ENCODE data around the gene SCYGR5.
"Not testable (repeated sequence)": the region's sequence is repeated elsewhere in the genome, so short reads cannot be mapped to it uniquely, and the experiment has no call there.

The SCYGR5 gene, protein sequence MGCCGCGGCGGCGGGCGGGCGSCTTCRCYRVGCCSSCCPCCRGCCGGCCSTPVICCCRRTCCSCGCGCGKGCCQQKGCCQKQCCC

GRCh38 chr2:227666631-227667170 lies at the start of gene SCYGR5:
TSS of gene SCYGR5 (plus strand) at chr2:227666804. CDS start at chr2:227666804, 0 bp downstream.
- DNase-seq = not testable (repeated sequence)

DNA sequence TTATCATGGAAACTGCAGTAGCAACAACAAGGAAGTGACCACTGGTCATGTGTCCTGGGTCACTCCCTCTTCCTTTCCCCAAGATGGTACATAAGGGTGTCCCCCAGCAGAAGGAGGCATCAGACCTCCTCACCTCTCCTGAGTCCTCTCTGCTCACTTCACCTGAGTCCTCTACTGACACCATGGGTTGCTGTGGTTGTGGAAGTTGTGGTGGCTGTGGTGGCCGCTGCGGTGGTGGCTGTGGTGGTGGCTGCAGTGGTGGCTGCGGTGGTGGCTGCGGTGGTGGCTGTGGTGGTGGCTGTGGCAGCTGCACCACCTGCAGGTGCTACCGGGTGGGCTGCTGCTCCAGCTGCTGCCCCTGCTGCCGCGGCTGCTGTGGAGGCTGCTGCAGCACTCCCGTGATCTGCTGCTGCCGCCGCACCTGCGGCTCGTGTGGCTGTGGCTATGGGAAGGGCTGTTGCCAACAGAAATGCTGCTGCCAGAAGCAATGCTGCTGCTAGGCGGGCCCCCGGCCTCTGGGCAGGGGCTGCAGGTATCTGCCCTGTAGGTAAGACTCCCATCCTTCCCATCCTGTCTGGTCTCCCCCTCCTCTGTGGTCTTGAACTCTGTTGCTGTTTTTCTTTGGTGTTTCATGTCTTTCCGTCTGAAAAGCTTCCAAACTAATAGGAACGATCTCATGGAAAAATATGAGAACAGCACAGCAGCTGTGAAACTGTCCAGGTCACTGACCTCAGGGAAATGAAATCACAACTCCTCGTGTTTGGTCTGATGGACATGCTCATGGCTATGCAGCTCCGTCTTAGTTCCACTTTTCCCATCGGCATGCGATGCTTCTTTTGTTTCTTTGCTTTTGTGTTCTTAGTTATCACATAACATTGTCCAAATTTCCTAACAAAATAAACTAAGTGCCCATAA lies 49.0 kb upstream of the SCYGR5 start, which contains the start of gene SCYGR4:
SCYGR4 (plus strand) TSS at position 183 of the 915 bp plus-strand sequence; CDS start at position 183, 0 bp downstream.
- no peak for DNase-seq

DNA sequence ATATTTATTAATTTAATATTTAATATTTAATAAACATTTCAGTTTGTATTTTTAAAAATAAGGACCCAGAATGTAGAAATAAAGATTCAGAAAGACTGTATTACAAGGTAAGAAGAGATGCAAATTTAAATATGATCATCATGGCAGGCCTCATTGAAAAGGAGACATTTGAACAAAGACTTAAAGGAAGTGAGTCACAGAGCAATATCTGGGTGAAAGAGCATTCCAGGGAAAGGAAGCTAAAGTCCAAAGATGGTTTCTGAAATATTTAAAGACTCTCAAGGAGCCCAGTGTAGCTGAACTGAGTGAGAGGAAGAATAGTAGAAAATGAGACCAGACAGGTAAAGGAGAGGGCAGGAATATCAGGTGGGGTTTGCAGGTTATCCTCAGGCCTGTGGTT lies 43.4 kb upstream of the SCYGR5 start:
- no peak for DNase-seq

DNA sequence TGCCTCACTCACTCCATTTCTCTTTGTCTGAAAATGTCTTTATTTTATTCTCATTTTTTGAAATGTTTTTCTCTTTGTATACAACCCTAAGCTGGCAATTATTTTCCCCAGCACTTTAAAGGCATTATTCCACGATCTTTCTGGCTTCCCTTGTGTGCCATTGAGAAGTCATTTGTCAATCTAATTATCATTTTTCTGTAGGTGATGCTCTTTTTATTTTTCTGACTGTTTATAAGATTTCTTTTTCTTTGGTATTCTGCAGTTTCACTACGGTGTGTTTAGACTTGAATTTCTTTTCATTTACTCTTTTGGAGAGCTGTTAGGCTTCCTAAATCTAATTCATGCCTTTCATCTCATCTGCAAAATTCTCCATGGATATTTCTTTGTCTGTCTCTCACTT lies 41.2 kb upstream of the SCYGR5 start:
- no peak for DNase-seq

GRCh38 chr2:227626580-227627151 lies 39.9 kb upstream of the SCYGR5 start:
- no peak for DNase-seq

DNA sequence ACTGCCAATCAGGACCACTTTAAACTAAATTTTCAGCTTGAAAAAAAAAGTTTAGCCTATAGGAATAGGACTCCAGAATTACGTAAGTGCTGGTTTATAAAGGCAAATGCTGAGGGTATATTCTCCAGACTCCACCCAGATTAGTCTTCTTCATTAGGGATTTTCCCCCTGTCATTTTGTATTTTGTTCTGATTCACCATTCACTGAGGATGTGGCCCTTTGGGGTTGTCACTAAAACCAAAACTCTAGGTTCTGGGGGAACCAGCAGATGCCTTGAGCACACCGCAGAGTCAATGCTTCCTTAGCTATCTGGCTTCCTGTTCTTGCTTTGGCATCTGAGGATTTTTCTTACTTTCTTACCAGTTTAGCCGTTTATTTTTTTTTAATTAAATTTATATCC lies 38.8 kb upstream of the SCYGR5 start:
- DNase-seq = no peak

GRCh38 chr2:227629435-227629834 lies 37.2 kb upstream of the SCYGR5 start:
- no peak for DNase-seq

DNA sequence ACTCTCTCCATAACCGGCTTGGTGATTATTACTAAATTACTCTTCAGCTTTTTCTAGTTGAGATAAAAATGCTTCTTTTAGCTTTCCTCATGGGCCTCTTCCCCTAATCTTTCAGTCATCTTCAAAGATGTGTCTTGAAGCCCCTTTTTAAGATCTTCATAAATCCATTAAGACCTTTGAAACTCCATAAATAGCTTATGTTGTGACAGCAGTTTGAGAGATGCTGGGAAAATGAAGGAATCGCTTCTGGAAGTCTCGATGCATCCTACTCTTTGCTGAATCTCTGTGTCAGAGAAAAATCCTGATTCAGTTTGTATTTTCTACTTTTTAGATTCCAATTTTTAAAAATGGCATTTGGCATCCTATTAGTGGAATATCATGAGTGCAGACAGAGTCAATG lies 36.3 kb upstream of the SCYGR5 start:
- DNase-seq = no peak

DNA sequence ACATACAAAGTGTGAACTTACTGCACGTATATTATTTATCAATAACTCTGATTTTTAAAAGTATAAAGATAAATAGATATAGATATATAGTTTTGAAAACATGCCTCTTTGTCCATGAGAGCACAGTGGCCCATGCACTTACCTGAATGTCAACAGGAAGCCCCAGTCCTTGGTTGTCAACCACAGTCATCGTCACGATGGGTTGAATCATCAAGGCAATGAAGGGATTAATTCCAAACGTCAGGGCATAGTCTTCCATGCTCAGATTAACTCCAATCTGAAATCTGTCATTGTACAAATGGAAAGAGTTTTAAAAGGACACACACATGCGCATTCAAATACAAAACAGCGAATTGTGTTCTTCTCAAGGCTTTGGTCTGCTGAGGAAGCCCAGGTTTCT lies 33.8 kb upstream of the SCYGR5 start:
- DNase-seq = no peak

GRCh38 chr2:227634201-227634600 lies 32.4 kb upstream of the SCYGR5 start:
- no peak for DNase-seq

- no peak for DNase-seq
Measured at GRCh38 chr2:227642656-227643055, 23.9 kb upstream of the SCYGR5 start.

DNA sequence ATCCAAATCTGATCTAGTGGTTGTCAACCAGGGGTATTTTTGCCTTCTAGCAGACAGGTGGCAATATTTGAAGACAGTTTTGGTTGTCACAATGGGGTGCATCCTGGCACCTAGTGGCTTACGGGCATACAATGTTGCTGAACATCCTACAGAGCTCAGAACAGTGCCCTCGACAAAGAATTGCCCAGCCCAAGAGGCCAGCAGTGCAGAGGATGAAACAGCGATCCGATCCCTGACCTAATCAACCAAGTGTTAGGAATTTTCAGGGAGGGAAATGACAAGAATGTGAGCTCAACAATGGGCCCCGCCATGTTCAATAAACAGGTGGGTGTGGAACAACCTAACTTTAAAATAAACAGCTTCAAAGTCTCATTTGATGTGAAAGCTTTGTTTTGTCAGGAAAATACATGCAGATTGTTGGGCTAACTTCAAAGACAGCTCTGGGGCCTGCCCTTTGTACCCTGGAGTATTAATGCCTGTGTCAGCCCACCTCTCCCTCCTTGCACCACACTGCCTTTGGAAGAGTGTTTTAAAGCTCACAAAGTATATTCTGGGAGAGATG lies 22.5 kb upstream of the SCYGR5 start:
- DNase-seq = no peak

- no peak for DNase-seq
Measured at GRCh38 chr2:227653419-227653818, 13.2 kb upstream of the SCYGR5 start.

DNA sequence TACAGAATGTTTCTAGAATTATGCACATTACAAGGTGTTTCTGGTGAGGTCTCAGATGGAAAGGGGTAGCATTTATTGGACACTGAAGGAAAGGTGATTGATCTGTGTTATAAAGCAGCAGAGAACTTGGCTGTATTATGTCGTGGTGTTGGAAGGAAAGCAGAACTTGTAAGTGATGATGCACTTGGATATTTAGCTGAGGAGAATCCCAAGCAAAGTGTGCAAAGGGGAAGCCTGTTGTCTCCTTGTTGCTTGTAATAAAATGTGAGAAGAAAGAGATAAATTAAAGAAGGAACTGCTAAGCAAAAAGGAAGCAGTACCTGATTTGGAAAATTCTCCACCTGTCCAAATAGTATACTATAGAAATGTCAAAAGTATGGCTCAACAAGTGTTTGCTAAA lies 12.2 kb upstream of the SCYGR5 start:
- no peak for DNase-seq

- DNase-seq = no peak
Measured at GRCh38 chr2:227655454-227655853, 11.2 kb upstream of the SCYGR5 start.

- DNase-seq = no peak
Measured at GRCh38 chr2:227657199-227657845, 9.3 kb upstream of the SCYGR5 start.

GRCh38 chr2:227661025-227661649 lies 5.5 kb upstream of the SCYGR5 start:
- no peak for DNase-seq

DNA sequence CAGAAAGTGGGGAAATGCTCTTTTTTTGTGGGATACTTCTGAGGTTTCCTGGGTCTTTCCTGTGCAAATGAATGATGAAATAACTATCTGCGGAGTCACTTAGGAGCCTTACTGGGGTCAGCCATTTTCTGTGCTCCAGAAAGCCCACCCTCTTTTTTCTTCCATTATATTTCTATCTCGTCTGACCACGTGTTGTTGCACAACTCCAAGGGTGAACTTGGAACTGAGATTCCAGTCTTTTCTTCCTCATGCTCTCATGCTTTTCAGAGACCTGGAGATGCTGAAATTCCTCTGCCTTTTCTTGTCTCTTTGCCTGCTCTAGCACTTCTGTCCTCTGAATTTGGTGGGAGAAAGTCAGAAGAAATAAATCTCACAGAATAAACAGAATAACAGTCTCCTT lies 4.8 kb upstream of the SCYGR5 start:
- no peak for DNase-seq

- DNase-seq = no peak
Measured at GRCh38 chr2:227665189-227665940, 1.2 kb upstream of the SCYGR5 start.

- DNase-seq = no peak
Measured at GRCh38 chr2:227671170-227671905, 4.7 kb downstream of the SCYGR5 start.

DNA sequence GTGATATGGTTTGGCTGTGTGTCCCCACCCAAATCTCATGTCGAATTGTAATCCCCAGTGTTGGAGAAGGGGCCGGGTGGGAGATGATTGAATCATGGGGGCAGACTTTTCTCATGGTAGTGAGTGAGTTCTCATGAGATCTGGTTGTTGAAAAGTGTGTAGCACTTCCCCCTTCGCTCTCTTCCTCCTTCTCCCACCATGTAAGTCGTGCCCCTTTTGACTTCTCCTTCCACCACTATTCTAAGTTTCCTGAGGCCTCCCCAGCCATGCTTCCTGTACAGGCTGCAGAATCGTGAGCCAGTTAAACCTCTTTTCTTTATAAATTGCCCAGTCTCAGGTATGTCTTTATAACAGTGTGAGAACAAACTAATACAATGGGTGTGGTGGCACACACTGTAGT lies 7.0 kb downstream of the SCYGR5 start:
- not testable (repeated sequence) for DNase-seq
